Frontal cortex (tissue), 4 donors: ENCODE data around the gene BBOX1. TPM values are rescaled to one million over a fixed set of nuclear protein-coding genes. Genes with fewer than 3 reads are reported as not detected.
"Not testable (repeated sequence)": the region's sequence is repeated elsewhere in the genome, so short reads cannot be mapped to it uniquely, and the experiment has no call there.

Experiments
- DNase-seq, 2 donors: peaks; one replicate each; pipeline ENCODE4 v3.0.0; 2012; ENCODE audit warnings: low spot score in 2 of 2
- FAIRE-seq: peaks from 2 replicates; lab custom pipeline; 2012; peaks lifted over from hg19 to GRCh38; lab: Jason Lieb, UNC
- total RNA-seq: library from RNA; depleted of rRNA; stranded (reverse); fragments of >200 nt; gene quantifications from one replicate; pipeline ENCODE4 v1.2.3, GENCODE V29; 2014
- donor health status: control.
- donor health status: control.
- donor health status: control.

BBOX1 gene
- total RNA-seq, 1 donor from 2014 or later: 2.4 TPM

DNA sequence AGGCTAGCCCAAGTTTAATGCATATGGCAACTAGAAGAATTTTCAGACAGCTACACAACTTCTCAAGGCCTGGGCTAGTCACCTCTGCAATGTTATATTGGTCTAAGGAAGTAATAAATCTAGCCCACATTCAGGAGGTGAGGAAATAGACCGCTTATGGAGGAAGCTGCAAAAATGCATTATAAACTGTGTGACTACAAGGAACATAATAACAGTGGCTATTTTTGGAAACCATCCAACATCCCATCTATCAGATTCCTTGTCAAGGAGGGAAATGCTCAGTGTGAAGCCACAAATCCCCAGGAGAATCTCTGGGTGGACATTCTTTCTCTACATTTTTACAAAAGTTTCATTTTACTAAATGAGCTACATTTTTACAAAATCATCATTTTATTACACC, 76.1 kb downstream of the BBOX1 start:
- DNase-seq (no peak), FAIRE-seq (no peak)

DNA sequence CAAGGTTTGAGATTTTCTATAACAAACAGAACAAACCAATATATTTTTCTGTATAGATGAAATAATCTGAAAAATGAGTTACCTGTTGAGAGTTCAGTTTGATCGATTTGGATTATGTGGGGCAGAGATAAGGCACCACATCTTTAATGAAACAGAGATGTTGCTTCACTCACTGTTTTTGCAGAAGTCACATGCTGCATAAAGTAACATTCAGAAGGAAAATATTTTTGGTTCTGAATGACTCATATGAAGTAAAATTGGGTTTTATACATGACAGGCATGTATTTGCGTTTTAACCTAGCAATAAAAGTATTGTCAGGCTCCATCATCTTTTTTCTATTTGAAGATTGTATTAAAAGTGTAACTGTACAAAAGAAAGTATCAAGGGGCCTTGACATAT, 77.8 kb downstream of the BBOX1 start:
- FAIRE-seq (no peak), DNase-seq (no peak)

DNA sequence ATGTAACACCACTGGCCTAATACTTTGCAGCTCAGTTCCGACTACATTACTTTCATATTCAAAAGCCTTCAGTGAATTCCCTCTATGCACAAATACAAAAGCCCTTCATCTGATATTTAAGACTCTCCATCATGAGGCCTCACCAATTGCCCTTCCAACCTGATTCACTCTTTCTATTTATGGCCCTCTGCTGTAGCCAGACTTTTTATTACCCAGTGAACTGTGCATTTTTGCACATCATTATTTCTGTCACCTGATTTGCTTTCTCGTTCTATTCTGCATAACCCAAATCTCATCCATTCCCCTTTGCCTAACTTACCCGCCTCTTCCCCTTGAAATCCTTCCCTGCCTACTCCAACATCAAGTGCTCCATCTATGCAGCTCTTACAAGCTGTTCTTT, 78.3 kb downstream of the BBOX1 start:
- no peak for DNase-seq
- FAIRE-seq: no peak

DNA sequence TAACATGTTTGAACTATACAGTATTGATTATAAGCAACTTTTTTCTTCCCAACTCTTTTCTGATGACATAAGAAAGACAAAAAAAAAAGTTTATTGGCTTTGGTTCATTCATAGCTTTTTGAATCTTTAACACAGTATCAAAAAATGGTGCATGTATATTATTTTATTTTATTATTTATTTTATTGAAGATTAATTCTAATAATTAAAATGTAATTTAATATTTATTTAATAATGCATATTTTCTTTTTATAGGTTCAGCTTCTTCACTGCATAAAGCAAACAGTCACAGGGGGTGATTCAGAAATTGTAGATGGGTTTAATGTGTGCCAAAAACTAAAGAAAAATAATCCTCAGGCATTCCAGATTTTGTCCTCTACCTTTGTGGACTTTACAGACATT, 78.8 kb downstream of the BBOX1 start:
- DNase-seq: no peak
- no peak for FAIRE-seq

DNA sequence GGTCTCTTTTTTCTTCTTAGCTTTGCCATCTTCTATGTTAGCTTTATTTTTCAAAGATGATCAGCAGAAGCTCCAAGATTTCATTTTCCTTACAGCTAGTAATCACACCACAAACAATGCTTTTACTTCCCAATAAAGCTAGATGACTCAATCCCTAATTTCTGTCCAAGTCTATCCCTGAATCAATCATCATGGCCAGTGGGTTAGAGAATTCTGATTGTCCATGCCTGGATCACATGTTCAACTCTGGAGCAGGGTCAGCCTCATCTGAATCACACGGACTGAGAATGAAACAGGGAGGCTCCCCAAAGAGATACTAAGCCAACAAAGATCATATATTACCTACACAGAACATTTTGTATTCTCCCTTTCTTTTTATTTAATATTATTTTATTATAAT, 79.6 kb downstream of the BBOX1 start:
- no peak for DNase-seq

DNA sequence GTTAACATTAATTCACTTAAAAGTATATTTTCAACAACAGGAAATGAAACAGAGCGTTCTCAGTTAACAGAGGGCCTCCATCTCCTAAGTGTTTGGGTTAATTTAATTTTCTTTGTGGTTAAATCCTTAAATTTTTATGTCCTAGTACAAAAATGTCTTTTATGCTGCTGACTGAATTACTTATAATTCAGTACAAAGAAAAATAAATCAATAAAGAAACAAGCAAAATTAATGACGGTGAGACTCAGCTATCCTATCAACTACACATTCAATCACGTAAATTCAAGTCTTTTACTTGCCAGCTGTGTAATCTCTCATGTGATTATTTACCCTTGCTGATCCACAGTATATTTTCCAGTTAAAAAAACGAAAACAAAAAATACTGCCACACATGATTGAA, 81.4 kb downstream of the BBOX1 start:
- FAIRE-seq (no peak), DNase-seq (no peak)

More for the DNA sequence above, 79.6 kb downstream of the BBOX1 start:
- FAIRE-seq: no peak

DNA sequence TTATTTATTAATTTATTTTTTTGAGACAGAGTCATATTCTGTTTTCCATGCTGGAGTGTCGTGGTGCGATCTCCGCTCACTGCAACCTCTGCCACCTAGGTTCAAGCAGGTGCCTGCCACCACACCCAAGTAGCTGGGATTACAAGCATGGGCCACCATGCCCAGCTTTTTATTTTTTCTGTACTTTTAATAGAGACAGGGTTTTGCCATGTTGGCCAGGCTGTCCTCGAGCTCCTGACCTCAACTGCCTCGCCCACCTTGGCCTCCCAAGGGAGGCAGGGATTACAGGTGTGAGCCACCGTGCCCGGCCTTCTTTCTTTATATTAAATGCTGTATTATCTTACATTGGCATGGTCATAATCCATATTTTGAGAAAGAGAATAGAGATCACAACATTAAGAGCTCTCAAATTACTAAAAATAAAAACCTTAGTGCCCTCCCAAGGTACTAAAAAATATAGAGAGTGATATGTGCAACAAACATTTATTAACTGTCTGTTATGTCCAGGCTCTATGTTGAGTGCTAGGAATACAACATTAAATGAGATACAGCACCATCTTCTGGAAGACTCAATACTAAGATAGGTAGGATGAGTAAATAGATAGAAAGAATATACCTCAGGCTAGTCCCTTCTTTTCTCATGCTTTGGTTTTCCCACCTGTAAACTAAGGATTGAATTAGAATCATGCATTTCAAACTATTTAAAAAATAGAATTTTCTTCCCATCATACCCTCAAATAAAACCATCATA, 84.1 kb downstream of the BBOX1 start:
- FAIRE-seq (no peak), DNase-seq (no peak)

DNA sequence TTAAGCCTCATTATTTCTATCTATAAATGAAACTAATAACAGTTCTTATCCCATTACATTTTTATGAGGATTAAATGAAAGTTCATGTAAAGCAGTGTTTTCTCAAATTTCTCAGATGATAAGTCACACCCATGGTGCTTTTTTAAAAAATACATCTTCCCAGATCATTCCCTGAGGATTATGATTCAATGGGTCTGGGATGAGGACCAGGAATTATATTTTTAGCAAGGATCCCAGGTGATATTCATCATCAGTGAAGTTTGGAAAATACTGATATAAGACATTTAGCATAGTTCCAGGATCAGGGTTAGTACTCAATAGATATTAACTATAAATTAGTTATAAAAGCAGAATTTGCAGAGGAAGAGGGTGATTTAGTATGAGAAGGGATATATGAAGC, 89.1 kb downstream of the BBOX1 start:
- FAIRE-seq (no peak), DNase-seq (no peak)

DNA sequence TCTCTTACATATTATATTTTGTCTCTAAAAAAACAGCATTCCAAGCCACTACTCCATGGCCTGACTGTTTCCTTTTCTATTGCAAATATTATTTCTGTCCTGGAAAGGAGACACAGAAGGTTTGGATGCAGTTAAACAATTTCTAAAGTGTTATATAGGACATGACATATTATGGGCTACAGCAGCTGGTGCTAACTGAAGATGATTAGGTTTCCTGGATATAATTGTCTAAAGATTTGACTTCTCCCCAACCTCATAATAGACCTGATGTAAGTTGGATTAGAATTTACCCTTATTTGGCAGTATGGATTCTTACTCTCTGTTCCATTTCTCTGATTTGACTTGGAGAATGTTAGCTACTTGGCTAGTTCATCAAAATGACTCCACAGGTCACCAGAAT, 90.2 kb downstream of the BBOX1 start:
- no peak for FAIRE-seq
- DNase-seq: no peak

DNA sequence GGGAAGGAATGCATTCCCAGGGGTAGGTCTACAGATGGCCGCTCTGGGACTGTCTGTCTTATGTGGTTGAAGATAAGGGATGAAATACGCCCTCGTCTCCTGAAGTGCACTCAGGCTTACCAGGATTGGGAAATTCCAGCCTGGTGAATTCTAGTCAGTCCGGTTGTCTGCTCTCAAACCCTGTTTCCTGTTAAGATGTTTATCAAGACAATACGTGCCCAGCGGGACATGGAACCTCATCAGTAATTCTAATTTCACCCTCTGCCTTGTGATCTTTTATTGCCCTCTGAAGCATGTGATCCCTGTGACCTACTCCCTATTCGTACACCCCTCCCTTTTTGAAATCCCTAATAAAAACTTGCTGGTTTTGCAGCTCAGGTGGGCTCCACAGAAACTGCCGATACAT, 95.3 kb downstream of the BBOX1 start:
- not testable (repeated sequence) for FAIRE-seq, DNase-seq

DNA sequence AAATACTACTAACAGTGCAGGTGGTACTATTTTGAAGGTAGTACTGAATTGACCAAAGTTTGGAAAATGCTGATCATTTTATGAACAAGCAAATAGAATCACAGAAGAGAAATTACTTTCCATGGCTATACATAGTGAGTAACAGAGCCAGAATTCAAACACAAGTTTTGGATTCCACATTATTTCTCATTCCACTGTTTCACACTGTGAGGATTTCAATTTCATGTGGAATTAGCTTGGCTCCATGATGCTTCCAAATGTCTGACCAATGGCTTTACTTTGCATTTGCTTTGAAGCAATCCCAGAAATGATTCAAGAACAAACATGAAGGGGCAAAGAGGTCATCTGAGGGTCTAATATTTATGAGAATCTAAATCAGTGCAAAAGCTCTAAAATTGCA, 98.1 kb downstream of the BBOX1 start:
- FAIRE-seq (no peak), DNase-seq (no peak)

DNA sequence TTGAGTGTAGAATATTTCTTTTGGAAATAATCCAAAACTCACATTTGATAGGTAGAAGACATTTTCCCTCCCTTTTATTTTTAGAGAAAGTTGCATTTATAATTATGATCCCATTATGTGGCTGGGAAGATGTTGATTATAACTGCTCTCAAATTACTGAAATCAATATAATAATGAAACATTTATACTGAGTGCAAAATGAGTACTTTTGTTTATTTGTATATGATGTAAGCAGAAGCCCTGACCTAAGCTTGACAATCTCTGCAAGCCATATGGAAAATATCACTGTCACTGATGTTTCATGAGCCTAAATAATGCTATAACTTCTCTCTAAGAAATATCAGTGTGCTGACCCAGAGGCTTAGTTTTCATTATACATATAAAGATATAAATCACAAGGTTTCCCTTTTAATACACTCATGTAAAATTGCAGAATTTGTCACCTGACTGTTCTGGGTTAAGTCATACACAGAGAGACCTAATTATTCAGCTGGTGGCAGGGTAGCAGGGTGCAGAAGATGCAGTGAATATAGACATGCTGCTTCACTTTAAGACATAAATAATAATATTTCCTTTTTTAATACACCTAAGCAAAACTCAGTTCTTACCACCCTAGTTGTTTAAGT, 99.2 kb downstream of the BBOX1 start:
- DNase-seq: no peak
- no peak for FAIRE-seq

DNA sequence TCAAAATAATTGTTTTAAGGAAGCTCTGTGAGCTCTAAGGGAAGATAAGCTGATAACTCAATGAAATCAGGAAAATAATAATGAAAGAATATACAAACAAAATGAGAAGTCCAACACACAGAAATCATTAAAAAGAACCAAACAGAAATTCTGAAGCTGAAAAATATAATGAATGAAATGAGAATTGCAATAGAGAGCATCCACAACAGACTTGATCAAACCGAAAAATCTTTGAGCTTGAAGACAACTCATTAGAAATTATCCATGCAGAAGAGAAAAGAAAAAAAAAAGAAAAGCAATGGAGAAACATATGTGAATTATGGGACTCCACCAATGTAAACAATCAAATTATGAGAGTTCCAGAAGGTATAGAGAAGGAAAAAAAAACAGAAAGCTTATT, 101.0 kb downstream of the BBOX1 start:
- DNase-seq (no peak), FAIRE-seq (no peak)

DNA sequence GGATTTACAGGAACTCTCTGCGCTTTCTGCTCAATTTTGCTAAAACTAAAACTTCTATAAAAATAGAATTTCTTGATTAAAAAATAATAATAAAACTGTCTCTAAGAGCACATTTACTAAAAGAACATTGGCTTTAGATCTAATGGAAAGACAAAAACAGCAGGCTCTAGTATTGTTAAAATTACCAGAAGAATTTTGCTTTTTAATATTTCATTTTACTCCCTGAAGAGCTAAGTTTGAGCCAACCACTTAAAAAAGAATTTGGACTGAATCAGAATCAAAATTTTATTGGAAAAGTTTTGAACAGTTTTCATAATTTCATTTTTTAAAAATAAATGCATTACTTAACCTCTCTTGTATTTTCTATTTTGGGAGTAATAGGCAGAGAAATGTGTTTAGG, 107.3 kb downstream of the BBOX1 start:
- DNase-seq: no peak
- FAIRE-seq: no peak

DNA sequence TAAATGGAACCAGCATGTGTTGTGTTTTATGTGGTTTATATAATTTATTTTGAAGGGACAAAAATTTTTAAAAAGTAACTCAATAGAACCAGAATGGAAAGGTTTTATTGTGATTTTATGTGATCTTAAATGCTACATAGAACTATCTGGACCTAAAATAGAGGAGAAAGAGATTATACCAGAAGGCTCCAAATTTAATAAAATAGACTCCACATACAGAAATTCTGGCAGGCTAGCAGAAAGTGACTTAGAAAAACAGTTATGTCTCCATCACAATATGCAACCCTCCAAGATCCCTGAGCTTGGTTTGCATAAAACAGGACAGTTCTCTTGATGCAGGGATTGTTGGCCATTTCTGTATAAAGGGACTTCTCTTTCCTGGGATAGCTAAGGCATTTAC, 107.9 kb downstream of the BBOX1 start:
- FAIRE-seq (no peak), DNase-seq (no peak)

DNA sequence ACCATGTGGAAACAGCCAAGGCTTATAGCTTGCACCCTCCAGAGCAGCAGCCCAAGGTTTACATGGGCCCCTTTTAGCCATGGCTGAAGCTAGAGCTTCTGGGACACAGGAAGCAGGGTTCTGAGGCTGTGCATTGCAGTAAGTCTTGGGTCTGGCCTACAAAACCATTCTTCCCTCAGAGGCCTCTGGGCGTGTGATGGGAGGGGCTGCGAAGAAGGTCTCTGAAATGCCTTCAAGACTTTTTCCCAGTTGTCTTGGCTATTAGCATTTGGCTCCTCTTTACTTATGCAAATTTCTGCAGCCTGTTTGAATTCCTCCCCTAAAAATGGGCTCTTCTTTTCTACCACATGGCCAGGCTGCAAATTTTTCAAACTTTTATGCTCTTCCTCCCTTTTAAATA, 109.5 kb downstream of the BBOX1 start:
- DNase-seq: no peak
- FAIRE-seq: no peak

DNA sequence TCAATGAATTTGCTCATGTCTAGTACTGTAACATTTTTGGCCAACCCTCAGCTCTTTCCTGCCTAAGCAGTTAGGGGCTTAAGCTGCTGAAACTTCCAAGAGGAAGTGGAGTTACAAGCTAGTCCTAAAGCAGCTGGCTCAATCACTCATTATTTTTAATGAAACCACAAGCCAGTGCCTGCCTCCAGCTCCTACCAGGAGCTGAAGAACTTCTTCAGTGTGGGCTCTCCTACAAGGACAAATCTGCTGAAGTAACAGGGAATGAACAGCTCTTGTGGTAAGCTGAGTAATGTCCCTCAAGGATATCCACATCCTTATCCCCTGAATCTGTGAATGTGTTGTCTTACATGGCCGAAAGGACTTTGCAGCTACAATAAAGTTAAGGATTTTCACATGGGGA, 112.5 kb downstream of the BBOX1 start:
- FAIRE-seq: no peak
- no peak for DNase-seq

DNA sequence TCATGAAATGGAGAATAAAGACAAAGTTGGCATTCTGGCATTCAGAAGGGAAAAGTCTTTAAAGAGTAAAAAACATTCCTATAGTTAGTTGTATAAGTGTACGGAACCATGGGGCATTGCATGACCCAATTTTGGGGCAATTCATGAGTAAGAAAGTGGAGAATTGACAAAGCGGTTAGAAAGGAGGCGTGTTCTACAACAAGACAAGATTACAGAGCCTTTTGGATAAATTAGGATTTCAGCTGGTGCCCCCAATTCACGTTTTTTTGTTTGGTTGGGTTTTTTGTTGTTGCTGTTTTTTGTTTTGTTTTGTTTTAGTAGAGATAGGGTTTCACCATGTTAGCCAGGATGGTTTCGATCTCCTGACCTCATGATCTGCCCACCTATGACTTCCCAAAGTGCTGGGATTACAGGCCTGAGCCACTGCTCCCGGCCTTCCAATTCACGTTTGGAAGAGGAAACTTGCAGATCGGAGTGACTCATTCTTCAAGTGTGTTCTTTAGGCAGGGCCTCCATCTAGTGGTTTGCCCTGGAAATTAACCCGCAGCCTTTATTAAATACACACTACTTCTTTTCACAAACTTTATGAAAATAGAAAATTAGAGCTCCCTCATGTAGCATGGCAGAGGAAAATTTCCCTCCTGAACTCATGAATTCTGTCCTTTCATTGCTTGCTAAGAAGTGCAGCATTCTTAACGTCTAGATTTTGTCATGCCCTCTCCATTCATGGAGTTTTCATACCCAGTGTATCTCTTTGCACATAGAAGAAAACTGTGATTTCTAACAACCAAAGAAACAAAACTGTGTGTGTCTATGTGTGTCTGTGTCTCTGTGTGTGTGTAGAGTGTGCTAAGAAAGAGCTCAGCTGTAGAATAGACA, 118.1 kb downstream of the BBOX1 start:
- peak; percentile 8 to 59 for DNase-seq
- peak; percentile 53 for FAIRE-seq

DNA sequence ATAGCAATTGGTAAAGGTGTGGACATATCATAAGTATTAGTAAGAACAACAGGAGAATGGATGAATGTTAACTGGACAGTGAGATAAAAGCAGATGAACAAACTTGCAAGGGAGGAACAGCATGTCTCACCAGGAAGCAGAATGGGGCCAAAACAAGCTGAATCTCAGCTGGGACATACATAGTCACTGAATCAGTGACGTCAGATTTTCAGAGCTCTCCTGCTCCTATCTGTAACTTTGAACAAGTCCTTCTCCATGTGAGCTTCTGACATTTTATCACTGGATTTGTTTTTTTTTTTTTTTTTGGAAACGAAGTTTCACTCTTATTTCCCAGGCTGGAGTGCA, 118.7 kb downstream of the BBOX1 start:
- FAIRE-seq (no peak), DNase-seq (no peak)

DNA sequence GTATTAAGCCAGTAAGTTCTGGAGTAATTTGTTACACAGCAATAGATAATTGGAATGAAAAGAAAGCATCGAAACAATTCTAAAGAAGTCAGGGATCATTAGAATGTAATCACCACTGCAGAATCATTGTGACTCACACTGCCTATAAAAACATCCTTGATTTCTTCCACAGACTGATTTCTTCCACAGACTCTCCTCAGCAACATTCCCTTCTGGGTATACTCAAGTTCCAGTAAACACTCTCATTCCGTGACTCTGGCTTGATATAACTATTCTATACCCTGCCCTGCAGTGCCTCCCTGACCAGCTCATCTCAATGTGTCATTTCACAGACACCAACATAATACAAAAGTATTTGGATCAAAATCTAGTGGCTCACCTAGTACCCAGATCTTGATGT, 120.5 kb downstream of the BBOX1 start:
- DNase-seq (no peak), FAIRE-seq (no peak)

DNA sequence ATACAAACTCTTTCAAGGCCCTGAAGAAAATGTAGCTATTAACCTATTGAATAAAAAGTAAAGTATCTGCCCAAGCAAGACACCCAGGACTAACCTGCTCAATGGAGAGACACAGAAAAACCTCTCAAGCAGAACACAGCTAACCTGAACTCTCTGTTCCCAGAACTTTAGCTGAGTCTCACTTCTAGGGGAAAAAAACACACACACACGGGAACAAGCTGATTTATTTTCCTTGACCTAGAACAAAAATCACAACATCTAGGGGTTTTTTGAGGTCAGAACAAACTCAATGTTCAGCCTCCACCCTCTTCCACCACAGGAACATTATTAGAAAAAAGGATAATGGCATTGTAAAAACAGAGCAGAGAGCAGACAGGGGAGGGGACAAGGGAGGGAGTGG, 121.6 kb downstream of the BBOX1 start:
- no peak for FAIRE-seq
- no peak for DNase-seq
